ENCODE results near the gene IL36B.

DNA sequence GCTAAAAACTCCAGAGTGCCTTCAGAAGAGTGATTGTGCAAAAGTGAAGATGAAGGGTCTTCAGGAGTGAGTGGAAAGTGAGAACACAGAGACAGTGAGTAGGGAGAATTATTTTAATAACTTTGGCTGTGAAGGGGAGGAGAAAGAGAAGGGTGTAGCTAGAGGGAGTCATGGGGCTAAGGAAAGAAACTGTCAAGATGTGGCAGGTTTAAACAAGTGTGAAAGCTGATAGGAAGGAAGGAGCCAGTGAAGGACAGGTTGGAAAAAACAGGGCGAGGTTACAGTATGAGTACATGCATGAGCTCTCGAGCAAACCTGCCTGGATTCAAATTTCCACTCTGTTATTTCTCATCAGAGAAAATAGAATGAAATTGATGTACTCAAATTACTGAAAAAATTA lies 32.9 kb upstream of the IL36B start:
- TF ChIP-seq SMC3 (IDR thresholded peaks at IDR 0.05; ENCODE audit: low read depth, low read length) (no peak), RFX5 (IDR thresholded peaks at IDR 0.05; ENCODE audit: low read length) (no peak), USF2 (IDR thresholded peaks at IDR 0.05; ENCODE audit: borderline replicate concordance, low read depth, low read length) (no peak), GABPA (IDR thresholded peaks at IDR 0.05; ENCODE audit: low read depth) (no peak), TEAD4 (IDR thresholded peaks at IDR 0.05; ENCODE audit: borderline replicate concordance, insufficient read depth) (no peak), TAF1 (IDR thresholded peaks at IDR 0.05; ENCODE audit: borderline replicate concordance, low read depth, low read length) (no peak), EP300 (IDR thresholded peaks at IDR 0.05; ENCODE audit: borderline replicate concordance in 1 of 2, low read depth in 1 of 2, low read length in 1 of 2) (no peak), REST (IDR thresholded peaks at IDR 0.05; ENCODE audit: low read depth, low read length) (no peak), FOSL2 (IDR thresholded peaks at IDR 0.05; ENCODE audit: borderline replicate concordance, low read depth) (no peak), EZH2phosphoT487 (IDR thresholded peaks at IDR 0.05; ENCODE audit: borderline replicate concordance, low read depth) (no peak), ZBTB33 (IDR thresholded peaks at IDR 0.05; ENCODE audit: borderline replicate concordance, low read depth) (no peak), NRF1 (IDR thresholded peaks at IDR 0.05; ENCODE audit: low read depth, low read length) (no peak)
- TF ChIP-seq, protein P1, sequence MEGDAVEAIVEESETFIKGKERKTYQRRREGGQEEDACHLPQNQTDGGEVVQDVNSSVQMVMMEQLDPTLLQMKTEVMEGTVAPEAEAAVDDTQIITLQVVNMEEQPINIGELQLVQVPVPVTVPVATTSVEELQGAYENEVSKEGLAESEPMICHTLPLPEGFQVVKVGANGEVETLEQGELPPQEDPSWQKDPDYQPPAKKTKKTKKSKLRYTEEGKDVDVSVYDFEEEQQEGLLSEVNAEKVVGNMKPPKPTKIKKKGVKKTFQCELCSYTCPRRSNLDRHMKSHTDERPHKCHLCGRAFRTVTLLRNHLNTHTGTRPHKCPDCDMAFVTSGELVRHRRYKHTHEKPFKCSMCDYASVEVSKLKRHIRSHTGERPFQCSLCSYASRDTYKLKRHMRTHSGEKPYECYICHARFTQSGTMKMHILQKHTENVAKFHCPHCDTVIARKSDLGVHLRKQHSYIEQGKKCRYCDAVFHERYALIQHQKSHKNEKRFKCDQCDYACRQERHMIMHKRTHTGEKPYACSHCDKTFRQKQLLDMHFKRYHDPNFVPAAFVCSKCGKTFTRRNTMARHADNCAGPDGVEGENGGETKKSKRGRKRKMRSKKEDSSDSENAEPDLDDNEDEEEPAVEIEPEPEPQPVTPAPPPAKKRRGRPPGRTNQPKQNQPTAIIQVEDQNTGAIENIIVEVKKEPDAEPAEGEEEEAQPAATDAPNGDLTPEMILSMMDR (IDR thresholded peaks at IDR 0.05), result no peak
- TF ChIP-seq, protein P2, sequence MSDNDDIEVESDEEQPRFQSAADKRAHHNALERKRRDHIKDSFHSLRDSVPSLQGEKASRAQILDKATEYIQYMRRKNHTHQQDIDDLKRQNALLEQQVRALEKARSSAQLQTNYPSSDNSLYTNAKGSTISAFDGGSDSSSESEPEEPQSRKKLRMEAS (IDR thresholded peaks at IDR 0.05; ENCODE audit: low read depth), result no peak
